H4 (cell line): ENCODE data around the gene FOXL3. TPM values are rescaled to one million over a fixed set of nuclear protein-coding genes. Genes with fewer than 3 reads are reported as not detected.

Experiments used
- DNase-seq: peaks from one replicate; pipeline ENCODE4 v3.0.0-alpha.2; 2015; ENCODE audit warnings: low spot score
- total RNA-seq: library from RNA; depleted of rRNA; stranded (reverse); fragments of >200 nt; shearing (Covaris generic); gene quantifications from 2 replicates; pipeline ENCODE4 v1.2.3, GENCODE V29; 2014; rRNA removed

The FOXL3 gene
- total RNA-seq, 1 experiment from 2014 or later: not detected

DNA sequence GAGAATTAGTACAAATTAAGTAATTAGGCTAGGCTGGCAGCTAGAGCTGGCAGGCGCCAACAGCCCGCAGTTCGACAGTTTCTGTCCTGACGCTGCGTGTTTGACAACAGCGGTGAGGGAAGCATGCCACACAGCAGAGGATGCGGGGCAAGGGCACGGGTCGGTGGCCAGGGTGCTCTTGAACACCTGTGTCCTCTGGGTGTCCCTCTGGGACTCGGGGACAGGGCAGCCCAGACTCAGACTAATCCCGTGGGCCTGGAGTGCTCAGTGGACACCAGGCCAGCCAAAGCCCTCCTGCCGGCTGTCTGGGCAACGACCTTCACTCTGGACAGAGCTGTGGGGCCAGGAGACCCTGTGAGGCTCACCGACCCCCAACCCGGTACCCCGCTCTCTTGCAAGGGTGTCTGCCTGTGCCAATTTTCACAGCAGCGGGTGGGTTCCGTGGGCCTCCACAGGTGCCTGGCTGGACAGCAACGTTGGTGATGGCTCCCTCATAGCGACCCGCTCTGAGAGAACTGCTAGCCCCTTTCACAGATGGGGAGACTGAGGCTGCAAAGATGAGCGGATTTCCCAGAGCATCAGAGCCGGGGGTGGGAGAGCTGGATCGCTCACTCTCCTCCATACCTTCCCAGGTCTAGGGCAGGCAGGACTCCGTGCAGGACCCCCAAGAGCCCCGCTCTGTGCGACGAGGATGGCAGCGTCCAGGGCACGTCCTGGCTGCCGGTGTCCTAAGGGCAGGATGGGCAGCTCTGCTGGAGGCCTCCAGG lies 48.5 kb downstream of the FOXL3 start:
- DNase-seq: no peak

DNA sequence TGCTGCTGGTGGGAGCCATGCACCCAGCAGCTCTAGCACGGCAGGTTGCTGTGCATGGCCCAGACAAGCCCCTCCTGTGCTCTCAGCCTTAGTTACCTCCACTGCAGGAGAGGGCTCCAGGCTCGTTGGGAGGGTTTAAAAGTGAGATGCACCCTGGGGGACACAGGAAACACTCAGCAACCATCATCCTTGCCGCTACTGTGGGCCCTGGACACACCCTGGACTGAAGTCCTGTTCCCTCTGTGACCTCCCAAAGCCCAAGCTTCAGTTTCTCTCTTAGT lies 49.0 kb downstream of the FOXL3 start:
- no peak for DNase-seq

- DNase-seq: no peak
These were observed 49.7 kb downstream of the FOXL3 start for GRCh38 chr7:339696-340095.

DNA sequence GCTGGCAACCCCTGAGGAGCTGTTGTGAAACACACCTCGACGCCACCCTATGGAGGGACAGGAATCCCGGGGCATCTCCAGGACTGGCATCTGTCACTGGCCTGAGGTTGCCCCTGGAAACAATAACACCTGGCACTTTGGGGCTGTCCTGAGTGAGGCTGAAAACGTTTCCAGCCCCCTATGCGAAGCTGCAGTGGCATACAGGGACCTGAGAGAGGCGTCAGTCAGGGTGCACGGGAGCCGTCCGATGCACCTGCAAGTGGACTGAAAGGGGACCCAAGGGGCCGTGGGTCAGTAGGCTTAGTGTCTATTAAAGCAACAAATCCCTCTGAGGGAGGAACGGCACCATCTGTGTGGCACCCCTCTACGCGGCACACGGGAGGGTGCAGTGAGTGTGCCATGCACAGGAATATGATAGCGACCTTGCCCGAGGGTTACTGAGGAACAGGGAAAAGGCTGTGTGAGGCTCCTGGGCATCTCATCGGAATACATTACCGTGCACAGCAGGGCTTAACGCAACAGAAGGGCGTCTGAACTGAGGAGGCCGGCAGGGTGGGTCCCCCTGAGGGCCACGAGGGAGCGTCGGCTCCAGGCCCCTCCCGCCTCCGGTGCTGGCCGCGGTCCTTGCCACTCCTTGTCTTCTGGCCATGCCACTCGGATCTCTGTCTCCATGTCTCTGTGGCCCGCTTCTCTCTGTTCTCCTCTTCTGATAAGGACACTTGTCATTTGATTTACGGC lies 50.4 kb downstream of the FOXL3 start:
- DNase-seq: no peak

Other genes with a start within 250 kb of the FOXL3 start
- gene FAM20C, start 97.6 kb upstream of the FOXL3 start, total RNA-seq: 132 and 164 TPM in 2 replicates
- 37.3 and 38.6 TPM in 2 replicates for gene PDGFA, start 229.7 kb downstream of the FOXL3 start, total RNA-seq